MV-4-11 (cell line): ENCODE measurements around the gene PLXNA1.

Experiments used
- DNase-seq: peaks from one replicate; lab custom pipeline; 2025; lab: John Stamatoyannopoulos, UW

Gene PLXNA1

GRCh38 chr3:127018306-127018828, 35.5 kb downstream of the PLXNA1 start:
- DNase-seq: no peak

- no peak for DNase-seq
Observed at GRCh38 chr3:127019449-127019848, 36.5 kb downstream of the PLXNA1 start.

GRCh38 chr3:127020543-127020942, 37.6 kb downstream of the PLXNA1 start:
- DNase-seq: no peak

GRCh38 chr3:127022849-127023248, 39.9 kb downstream of the PLXNA1 start:
- no peak for DNase-seq

GRCh38 chr3:127025456-127025855, 42.5 kb downstream of the PLXNA1 start:
- DNase-seq: peak; percentile 41

GRCh38 chr3:127026036-127026435, 43.1 kb downstream of the PLXNA1 start:
- DNase-seq: no peak

- DNase-seq: no peak
Observed at GRCh38 chr3:127026661-127027060, 43.7 kb downstream of the PLXNA1 start.

- DNase-seq: no peak
Observed at GRCh38 chr3:127027061-127027735, 44.3 kb downstream of the PLXNA1 start.

- DNase-seq: no peak
Observed at GRCh38 chr3:127027811-127028548, 45.1 kb downstream of the PLXNA1 start.

GRCh38 chr3:127028781-127029657, 46.1 kb downstream of the PLXNA1 start:
- no peak for DNase-seq

- DNase-seq: no peak
Observed at GRCh38 chr3:127029658-127030507, 47.0 kb downstream of the PLXNA1 start.

- no peak for DNase-seq
Observed at GRCh38 chr3:127030508-127031412, 47.8 kb downstream of the PLXNA1 start.

GRCh38 chr3:127031413-127031810, 48.5 kb downstream of the PLXNA1 start:
- DNase-seq: no peak

GRCh38 chr3:127031845-127032244, 48.9 kb downstream of the PLXNA1 start:
- no peak for DNase-seq

GRCh38 chr3:127032296-127032990, 49.5 kb downstream of the PLXNA1 start:
- no peak for DNase-seq
